Stimulated activated CD4-positive, alpha-beta T cell treated with anti-CD3 and anti-CD28 coated beads, Interleukin-2, amount 100 ng/mL, for 4 hours (primary cell): Measurements from ENCODE around the gene NCOR1.

Experiments
- DNase-seq: peaks from one replicate; pipeline ENCODE4 v3.0.0-alpha.2; 2020; ENCODE audit warnings: low read depth

NCOR1 gene

GRCh38 chr17:16027708-16028584, 187.4 kb downstream of the NCOR1 start:
- peak; percentile 49 for DNase-seq

GRCh38 chr17:16026895-16027294, 188.4 kb downstream of the NCOR1 start:
- DNase-seq: no peak

GRCh38 chr17:16025202-16025601, 190.1 kb downstream of the NCOR1 start:
- DNase-seq: no peak

- no peak for DNase-seq
These were observed 191.5 kb downstream of the NCOR1 start for GRCh38 chr17:16023881-16024280.

- no peak for DNase-seq
These were observed 196.0 kb downstream of the NCOR1 start for GRCh38 chr17:16019347-16019746.

- DNase-seq: no peak
These were observed 201.4 kb downstream of the NCOR1 start for GRCh38 chr17:16013943-16014407.

- DNase-seq: no peak
These were observed 207.9 kb downstream of the NCOR1 start for GRCh38 chr17:16007439-16007838.

GRCh38 chr17:16005636-16006035, 209.7 kb downstream of the NCOR1 start:
- no peak for DNase-seq

GRCh38 chr17:16003841-16004240, 211.5 kb downstream of the NCOR1 start:
- no peak for DNase-seq

- no peak for DNase-seq
These were observed 212.6 kb downstream of the NCOR1 start for GRCh38 chr17:16002708-16003260.

GRCh38 chr17:16001226-16001897, 214.0 kb downstream of the NCOR1 start:
- no peak for DNase-seq

GRCh38 chr17:15999974-16000827, 215.1 kb downstream of the NCOR1 start:
- peak; percentile 13 for DNase-seq

GRCh38 chr17:15999141-15999973, 216.0 kb downstream of the NCOR1 start, which contains the start of the genes TTC19 and ZSWIM7:
Gene TTC19, plus strand, starts transcription at chr17:15999824. Its CDS starts 25 bp downstream, at chr17:15999849.
Gene ZSWIM7, minus strand, starts transcription at chr17:15999704. Its CDS starts 110 bp downstream, at chr17:15999594.
- peak; percentile 85 for DNase-seq

- no peak for DNase-seq
These were observed 217.2 kb downstream of the NCOR1 start for GRCh38 chr17:15998031-15998562.

GRCh38 chr17:15996322-15996721, 219.0 kb downstream of the NCOR1 start:
- no peak for DNase-seq

- DNase-seq: no peak
These were observed 233.4 kb downstream of the NCOR1 start for GRCh38 chr17:15981646-15982580.

- DNase-seq: peak; percentile 42
These were observed 234.1 kb downstream of the NCOR1 start for GRCh38 chr17:15981208-15981607.
